Measurements from ENCODE around the gene STK32C.

The STK32C gene

DNA sequence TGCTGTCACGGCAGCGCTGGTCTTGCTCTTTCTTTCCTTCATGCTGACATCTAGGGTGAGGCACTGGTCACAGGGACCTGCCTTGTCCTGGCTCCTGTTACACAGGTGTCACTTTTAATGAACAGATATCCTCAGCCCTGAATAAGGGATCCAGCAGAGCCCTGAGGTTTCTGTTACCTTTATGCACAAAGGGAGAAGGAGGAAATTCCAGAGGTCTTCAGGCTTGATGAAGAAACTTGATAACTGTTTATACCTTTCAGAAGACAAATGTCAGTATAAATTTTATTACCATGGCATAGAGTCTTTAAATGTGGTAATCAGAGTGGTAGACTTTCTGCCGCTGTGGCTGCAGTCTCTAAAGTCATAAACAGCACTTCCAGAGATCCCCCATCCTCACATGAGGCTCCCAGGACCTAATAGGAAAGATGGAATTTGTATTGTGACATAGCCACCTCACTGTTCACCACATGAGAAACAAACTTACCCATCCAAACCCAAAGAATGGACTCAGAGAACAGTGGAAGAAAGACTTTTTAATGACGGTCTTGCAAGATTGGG is 27.0 kb upstream of the STK32C start:
- TF ChIP-seq, protein P1, sequence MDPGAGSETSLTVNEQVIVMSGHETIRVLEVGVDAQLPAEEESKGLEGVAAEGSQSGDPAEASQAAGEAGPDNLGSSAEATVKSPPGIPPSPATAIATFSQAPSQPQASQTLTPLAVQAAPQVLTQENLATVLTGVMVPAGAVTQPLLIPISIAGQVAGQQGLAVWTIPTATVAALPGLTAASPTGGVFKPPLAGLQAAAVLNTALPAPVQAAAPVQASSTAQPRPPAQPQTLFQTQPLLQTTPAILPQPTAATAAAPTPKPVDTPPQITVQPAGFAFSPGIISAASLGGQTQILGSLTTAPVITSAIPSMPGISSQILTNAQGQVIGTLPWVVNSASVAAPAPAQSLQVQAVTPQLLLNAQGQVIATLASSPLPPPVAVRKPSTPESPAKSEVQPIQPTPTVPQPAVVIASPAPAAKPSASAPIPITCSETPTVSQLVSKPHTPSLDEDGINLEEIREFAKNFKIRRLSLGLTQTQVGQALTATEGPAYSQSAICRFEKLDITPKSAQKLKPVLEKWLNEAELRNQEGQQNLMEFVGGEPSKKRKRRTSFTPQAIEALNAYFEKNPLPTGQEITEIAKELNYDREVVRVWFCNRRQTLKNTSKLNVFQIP (CRISPR knock-in tag; IDR thresholded peaks at IDR 0.05; ENCODE audit: borderline replicate concordance, low read depth), result no peak
- TF ChIP-seq ZFP3 (CRISPR knock-in tag; IDR thresholded peaks at IDR 0.05), result no peak
- TF ChIP-seq OSR1 (CRISPR knock-in tag; IDR thresholded peaks at IDR 0.05), result no peak
- TF ChIP-seq ESRRG (CRISPR knock-in tag; IDR thresholded peaks at IDR 0.05), result no peak
- TF ChIP-seq TOX (CRISPR knock-in tag; IDR thresholded peaks at IDR 0.05; ENCODE audit: borderline replicate concordance), result no peak
- TF ChIP-seq ZNF565 (CRISPR knock-in tag; conservative IDR thresholded peaks at IDR 0.05; ENCODE audit: low read depth), result no peak
- TF ChIP-seq, protein P2, sequence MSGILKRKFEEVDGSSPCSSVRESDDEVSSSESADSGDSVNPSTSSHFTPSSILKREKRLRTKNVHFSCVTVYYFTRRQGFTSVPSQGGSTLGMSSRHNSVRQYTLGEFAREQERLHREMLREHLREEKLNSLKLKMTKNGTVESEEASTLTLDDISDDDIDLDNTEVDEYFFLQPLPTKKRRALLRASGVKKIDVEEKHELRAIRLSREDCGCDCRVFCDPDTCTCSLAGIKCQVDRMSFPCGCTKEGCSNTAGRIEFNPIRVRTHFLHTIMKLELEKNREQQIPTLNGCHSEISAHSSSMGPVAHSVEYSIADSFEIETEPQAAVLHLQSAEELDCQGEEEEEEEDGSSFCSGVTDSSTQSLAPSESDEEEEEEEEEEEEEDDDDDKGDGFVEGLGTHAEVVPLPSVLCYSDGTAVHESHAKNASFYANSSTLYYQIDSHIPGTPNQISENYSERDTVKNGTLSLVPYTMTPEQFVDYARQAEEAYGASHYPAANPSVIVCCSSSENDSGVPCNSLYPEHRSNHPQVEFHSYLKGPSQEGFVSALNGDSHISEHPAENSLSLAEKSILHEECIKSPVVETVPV (CRISPR knock-in tag; IDR thresholded peaks at IDR 0.05), result no peak
- TF ChIP-seq, protein P3, sequence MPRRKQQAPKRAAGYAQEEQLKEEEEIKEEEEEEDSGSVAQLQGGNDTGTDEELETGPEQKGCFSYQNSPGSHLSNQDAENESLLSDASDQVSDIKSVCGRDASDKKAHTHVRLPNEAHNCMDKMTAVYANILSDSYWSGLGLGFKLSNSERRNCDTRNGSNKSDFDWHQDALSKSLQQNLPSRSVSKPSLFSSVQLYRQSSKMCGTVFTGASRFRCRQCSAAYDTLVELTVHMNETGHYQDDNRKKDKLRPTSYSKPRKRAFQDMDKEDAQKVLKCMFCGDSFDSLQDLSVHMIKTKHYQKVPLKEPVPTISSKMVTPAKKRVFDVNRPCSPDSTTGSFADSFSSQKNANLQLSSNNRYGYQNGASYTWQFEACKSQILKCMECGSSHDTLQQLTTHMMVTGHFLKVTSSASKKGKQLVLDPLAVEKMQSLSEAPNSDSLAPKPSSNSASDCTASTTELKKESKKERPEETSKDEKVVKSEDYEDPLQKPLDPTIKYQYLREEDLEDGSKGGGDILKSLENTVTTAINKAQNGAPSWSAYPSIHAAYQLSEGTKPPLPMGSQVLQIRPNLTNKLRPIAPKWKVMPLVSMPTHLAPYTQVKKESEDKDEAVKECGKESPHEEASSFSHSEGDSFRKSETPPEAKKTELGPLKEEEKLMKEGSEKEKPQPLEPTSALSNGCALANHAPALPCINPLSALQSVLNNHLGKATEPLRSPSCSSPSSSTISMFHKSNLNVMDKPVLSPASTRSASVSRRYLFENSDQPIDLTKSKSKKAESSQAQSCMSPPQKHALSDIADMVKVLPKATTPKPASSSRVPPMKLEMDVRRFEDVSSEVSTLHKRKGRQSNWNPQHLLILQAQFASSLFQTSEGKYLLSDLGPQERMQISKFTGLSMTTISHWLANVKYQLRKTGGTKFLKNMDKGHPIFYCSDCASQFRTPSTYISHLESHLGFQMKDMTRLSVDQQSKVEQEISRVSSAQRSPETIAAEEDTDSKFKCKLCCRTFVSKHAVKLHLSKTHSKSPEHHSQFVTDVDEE (CRISPR knock-in tag; IDR thresholded peaks at IDR 0.05), result no peak
- TF ChIP-seq GLIS3 (CRISPR knock-in tag; IDR thresholded peaks at IDR 0.05), result no peak
- no peak for TF ChIP-seq TCF4 (CRISPR knock-in tag; IDR thresholded peaks at IDR 0.05; ENCODE audit: borderline replicate concordance)
- TF ChIP-seq ZFP30 (CRISPR knock-in tag; IDR thresholded peaks at IDR 0.05), result no peak
- no peak for TF ChIP-seq RARB (CRISPR knock-in tag; IDR thresholded peaks at IDR 0.05)
- TF ChIP-seq, protein P4, sequence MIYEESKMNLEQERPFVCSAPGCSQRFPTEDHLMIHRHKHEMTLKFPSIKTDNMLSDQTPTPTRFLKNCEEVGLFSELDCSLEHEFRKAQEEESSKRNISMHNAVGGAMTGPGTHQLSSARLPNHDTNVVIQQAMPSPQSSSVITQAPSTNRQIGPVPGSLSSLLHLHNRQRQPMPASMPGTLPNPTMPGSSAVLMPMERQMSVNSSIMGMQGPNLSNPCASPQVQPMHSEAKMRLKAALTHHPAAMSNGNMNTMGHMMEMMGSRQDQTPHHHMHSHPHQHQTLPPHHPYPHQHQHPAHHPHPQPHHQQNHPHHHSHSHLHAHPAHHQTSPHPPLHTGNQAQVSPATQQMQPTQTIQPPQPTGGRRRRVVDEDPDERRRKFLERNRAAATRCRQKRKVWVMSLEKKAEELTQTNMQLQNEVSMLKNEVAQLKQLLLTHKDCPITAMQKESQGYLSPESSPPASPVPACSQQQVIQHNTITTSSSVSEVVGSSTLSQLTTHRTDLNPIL (CRISPR knock-in tag; IDR thresholded peaks at IDR 0.05; ENCODE audit: low read depth), result no peak

DNA sequence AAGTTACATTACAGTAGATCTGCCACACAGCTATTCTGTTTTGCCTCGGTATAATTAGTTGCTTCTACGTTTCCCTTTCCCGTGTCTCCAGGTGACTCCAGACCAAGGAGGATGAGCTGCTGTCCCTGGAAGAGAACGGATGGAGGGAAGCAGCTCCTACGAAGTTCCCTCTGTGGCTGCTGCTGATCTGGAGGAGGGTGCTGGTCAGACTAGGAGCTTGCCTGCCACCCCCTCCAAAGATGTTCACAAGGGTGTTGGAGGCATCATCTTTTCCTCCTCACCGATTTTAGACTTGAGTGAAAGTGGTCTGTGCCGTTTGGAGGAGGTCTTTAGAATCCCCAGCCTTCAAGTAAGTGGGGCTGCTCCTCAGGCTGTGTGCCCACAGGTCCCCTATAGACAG is 25.6 kb upstream of the STK32C start:
- TF ChIP-seq ESRRG (CRISPR knock-in tag; IDR thresholded peaks at IDR 0.05) (no peak), GLIS3 (CRISPR knock-in tag; IDR thresholded peaks at IDR 0.05) (no peak), ZNF565 (CRISPR knock-in tag; conservative IDR thresholded peaks at IDR 0.05; ENCODE audit: low read depth) (no peak), TCF4 (CRISPR knock-in tag; IDR thresholded peaks at IDR 0.05; ENCODE audit: borderline replicate concordance) (no peak)
- TF ChIP-seq, protein P1 (CRISPR knock-in tag; IDR thresholded peaks at IDR 0.05; ENCODE audit: borderline replicate concordance, low read depth), result no peak
- TF ChIP-seq, protein P5, sequence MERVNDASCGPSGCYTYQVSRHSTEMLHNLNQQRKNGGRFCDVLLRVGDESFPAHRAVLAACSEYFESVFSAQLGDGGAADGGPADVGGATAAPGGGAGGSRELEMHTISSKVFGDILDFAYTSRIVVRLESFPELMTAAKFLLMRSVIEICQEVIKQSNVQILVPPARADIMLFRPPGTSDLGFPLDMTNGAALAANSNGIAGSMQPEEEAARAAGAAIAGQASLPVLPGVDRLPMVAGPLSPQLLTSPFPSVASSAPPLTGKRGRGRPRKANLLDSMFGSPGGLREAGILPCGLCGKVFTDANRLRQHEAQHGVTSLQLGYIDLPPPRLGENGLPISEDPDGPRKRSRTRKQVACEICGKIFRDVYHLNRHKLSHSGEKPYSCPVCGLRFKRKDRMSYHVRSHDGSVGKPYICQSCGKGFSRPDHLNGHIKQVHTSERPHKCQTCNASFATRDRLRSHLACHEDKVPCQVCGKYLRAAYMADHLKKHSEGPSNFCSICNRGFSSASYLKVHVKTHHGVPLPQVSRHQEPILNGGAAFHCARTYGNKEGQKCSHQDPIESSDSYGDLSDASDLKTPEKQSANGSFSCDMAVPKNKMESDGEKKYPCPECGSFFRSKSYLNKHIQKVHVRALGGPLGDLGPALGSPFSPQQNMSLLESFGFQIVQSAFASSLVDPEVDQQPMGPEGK (CRISPR knock-in tag; IDR thresholded peaks at IDR 0.05; ENCODE audit: borderline replicate concordance), result no peak
- TF ChIP-seq, protein P4 (CRISPR knock-in tag; IDR thresholded peaks at IDR 0.05; ENCODE audit: low read depth), result no peak
- TF ChIP-seq, protein P2 (CRISPR knock-in tag; IDR thresholded peaks at IDR 0.05), result no peak
- ATAC-seq, result no peak

More for the DNA sequence above, 27.0 kb upstream of the STK32C start:
- no peak for ATAC-seq

Measured in SK-N-SH treated with all-trans-retinoic acid at 6 μM for 48 hours (cell line).